Measurements from ENCODE around the gene EIF3F. TPM values are rescaled to one million over a fixed set of nuclear protein-coding genes. Genes with fewer than 3 reads are reported as not detected.
"Not testable (repeated sequence)": the region's sequence is repeated elsewhere in the genome, so short reads cannot be mapped to it uniquely, and the experiment has no call there.

The EIF3F gene
- total RNA-seq, 1 donor = 1,083 TPM

DNA sequence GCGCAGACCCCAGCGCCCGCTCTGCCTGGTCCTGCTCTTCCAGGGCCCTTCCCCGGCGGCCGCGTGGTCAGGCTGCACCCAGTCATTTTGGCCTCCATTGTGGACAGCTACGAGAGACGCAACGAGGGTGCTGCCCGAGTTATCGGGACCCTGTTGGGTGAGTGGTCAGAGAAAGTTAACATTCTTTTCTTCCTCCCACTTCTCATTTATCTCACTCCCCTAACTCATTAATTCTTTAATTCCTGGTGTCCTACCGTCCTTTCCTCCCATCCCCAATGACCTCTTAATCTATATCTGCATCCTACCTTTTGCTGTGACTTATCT, 385 bp downstream of the EIF3F start:
- not testable (repeated sequence) for DNase-seq (ENCODE audit: low read depth in 2 of 3, low spot score in 2 of 3)

DNA sequence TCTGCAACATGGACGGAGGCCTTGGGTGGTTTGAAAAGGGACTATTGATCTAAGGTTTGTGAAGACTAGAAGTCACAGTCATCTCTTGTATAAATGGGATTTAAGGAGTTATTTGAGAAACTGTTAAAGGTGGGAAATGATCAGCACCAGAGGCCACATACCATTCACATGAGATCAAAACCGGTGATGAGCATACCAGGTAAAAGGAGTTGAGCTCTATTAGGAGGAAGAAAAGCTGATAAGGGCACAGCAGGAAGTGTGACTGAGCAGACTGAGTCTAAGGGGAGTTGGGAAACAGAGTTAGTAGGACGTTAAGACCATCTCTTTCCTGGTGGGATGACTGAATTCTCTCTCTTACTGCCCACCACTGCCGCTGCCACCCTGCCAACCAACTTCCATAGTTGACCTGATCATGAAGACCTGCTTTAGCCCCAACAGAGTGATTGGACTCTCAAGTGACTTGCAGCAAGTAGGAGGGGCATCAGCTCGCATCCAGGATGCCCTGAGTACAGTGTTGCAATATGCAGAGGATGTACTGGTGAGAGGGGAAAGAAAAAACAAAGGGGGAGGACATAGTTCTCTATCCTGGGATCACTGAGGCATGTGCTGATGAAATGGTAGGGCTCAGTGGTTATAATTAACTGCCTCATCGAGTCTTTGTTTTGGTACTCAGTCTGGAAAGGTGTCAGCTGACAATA, 7.6 kb downstream of the EIF3F start:
- DNase-seq (ENCODE audit: low read depth in 2 of 3, low spot score in 2 of 3) = no peak

DNA sequence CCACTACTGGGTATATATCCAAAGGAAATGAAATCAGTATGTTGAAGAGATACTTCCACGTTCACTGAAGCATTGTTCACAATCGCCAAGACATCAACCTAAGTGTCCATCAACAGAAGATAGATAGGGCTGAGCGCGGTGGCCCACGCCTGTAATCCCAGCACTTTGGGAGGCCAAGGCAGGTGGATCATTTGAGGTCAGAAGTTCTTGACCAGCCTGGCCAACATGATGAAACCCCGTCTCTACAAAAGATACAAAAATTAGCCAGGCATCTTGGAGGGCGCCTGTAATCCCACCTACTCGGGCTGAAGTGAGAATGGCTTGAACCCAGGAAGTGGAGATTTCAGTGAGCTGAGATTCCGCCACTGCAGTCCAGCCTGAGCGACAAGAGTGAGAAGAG, 12.7 kb downstream of the EIF3F start:
- no peak for DNase-seq (ENCODE audit: low read depth in 2 of 3, low spot score in 2 of 3)

DNA sequence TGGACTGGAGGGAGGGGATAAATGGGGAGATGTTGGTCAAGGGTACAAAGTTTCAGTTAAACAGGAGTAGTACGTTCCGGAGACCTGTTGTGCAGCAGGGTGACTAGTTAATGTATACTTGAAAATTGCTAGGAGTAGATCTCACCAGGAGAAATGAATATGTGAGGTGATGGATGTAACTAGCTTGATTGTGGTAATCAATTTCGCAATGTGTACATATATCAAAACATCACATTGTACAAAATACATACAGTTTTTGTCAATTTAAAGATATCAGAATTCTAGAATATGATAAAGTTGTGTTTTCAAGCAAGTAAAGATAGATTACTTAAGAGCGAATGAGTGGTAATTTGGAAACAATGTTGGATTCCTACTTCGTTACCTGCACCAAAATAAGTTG, 13.3 kb downstream of the EIF3F start:
- DNase-seq (ENCODE audit: low read depth in 2 of 3, low spot score in 2 of 3) = no peak

DNA sequence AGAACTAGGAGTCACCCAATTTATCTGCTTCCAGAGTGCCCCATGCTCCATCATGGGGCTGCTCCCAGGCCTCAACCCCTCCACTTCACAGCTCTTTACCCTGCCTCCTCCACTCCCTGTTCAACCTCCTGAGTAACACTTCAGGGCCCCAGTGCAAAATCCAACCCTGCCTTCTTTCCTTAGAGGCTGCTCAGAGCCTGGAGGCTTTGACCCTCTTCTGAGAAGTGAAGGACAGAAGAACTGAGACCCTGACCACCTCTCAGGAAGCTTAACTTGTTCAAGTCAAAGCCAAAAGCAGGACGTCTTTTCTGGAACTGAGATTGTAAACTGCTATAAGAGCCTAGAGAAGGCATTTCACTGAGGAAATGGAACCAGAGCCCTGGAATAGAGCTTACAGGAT, 15.5 kb downstream of the EIF3F start:
- no peak for DNase-seq (ENCODE audit: low read depth in 2 of 3, low spot score in 2 of 3)

DNA sequence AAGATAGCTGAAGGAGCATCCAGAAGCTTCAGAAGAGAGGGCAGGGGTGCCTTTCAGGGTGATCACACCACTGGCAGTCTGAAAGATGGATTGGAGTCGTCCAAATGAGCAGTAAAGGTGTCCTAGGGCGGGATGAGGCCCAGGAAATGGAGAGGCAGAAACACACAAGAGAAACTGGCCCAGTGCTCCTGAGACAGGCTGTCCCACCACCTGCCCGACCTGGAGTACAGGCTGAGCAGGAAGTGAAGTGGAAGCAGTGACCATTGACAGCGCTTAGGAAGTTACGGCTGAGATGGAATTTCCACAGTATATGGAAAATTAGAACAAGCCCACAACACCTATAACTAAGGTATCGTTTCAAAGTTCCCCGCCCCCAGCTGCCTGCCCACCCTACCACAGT, 16.1 kb downstream of the EIF3F start:
- no peak for DNase-seq (ENCODE audit: low read depth in 2 of 3, low spot score in 2 of 3)

DNA sequence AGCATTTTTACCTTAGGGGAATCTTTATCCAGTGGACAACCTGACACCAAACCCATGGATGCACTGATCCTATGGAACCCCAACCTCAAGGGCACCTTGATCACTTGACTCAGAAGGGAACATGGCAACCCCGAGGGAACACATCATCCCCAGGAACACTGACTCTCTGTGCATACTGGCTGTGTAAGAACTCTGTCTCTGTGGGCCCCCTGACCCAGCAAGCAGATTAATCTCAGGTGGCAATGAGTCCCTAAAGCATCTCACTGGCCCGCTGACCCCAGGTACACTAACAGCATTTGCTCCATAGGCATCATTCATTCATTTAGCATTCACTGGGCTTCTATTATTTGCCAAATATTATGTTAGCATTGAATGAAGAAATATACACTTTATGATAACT, 16.9 kb downstream of the EIF3F start:
- DNase-seq (ENCODE audit: low read depth in 2 of 3, low spot score in 2 of 3) = no peak

DNA sequence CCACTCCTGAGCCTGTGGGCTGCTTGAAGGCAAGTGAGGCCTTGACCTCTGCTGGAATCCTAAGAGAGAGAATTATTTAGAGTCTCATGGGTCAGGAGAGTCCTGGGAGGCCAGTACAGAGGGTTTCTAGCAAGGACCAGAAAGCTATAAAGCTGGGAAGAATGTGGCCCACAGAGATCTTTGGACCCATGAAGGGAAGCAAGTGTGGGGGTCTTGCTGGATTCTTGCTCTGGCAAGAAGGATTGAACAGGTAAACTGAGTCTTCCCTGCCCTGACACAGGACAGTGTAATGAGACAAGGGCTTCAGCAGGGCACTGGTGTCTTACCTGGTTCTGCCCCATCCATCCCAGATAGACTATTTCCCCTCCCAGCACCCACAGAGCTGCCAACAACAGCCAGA, 18.4 kb downstream of the EIF3F start:
- no peak for DNase-seq (ENCODE audit: low read depth in 2 of 3, low spot score in 2 of 3)

DNA sequence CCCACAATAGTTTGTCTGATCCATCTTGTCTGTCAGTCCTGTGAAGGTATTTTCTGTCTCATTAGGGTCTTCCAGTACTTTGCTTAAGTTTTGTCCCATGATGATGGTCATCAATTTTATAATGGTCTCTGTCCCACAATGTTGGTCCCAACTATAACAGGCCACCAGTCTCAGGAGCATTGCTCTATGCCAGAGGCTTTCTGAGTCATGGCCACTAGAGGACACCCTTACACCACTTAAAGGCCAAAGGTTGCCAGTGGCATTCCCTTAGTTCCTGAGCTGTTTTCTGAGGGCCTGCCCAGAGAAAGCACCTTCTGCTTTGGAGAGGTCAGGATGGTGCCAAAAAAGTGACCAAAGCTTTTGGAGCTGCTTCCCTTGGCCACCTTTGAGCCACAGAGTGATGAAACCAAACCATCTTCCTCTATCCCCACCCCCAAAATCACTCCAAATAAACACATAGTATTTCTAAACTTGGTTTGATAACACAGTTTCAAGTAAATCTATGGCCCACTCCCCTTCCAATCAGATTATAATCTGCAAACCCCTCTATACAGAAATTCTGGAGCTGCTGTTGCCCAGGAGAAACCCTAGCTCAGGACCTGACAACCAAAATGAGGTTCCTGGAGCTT, 19.3 kb downstream of the EIF3F start:
- DNase-seq (ENCODE audit: low read depth in 2 of 3, low spot score in 2 of 3) = peak in 2 of 3 donors; percentile 45 to 65

DNA sequence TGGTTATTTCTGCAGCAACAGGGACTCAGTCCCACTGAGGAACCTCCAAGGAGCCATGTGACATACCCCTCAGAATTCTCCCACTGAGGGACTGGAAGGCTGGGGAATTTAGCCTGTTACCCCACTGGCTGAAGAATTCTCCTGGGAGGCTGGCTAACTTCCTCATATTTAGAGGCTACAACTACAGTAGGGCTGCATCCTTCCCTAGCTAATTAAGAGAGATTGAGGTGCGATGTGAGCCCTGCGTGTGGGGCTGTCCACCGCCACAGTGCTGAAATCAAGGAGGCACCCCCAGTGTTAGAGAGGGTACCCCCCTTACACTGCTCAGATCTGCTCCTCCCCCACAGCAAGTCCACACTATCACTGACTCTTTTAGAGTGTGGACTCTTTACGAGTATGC, 21.1 kb downstream of the EIF3F start:
- no peak for DNase-seq (ENCODE audit: low read depth in 2 of 3, low spot score in 2 of 3)

DNA sequence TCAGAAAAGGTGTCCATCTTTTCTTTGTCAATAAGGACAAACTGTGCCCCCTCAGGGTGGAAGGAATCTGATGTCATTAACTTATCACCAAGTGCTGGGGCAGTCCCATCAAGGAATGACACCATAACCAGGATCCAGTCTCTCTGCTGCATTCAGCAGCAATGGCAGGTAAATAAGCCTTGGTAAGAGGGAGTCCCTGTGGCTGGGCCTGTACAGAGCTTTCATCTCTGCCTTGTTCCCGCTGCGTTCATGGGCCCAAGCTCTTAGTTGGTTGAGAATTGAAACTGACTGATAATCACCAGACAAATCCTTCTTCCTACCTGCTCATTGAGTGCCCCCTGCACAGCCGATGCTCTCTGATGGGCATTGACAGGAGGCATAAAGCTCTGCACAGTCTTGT, 22.7 kb downstream of the EIF3F start:
- DNase-seq (ENCODE audit: low read depth in 2 of 3, low spot score in 2 of 3) = no peak

DNA sequence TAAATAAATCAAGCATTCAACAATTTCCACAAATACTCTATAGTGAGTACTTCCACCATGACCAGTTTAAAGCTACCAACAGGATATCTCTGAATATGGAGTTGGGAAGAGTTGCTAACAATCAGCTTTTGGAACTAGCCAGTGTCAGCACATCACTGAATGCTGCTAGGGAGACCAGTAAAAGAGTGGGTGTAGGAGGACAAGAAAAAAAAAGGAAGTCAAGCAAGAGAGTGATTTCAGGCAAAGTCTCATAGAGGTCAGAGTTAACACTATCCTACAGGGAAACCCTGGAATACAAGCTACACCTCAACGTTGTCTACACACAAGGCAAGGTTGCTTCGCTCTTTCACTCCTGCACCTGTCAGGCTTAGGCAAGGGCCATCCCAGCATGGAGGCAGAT, 24.2 kb downstream of the EIF3F start:
- DNase-seq (ENCODE audit: low read depth in 2 of 3, low spot score in 2 of 3) = no peak

DNA sequence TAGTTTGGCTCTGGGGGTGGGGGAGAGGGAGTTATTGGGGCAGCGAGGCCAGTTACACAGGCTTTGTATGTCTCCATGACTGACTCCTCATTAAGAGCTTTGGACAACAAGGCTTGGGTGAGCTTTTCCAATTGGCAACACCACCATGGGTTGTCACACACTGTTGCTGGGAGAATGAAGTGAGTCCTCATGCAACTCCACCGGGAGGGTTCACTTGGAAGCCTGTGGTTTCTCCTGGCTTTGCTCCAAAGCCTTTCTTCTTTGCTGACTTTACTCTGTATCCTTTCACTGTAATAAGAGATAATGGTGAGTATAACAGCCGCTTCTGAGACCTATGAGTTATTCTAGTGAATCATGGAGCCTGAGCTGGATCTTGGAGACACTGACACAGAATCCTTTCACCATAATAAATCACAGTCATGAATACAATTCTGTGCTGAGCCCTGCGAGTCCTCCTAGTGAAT, 24.9 kb downstream of the EIF3F start:
- no peak for DNase-seq (ENCODE audit: low read depth in 2 of 3, low spot score in 2 of 3)

DNA sequence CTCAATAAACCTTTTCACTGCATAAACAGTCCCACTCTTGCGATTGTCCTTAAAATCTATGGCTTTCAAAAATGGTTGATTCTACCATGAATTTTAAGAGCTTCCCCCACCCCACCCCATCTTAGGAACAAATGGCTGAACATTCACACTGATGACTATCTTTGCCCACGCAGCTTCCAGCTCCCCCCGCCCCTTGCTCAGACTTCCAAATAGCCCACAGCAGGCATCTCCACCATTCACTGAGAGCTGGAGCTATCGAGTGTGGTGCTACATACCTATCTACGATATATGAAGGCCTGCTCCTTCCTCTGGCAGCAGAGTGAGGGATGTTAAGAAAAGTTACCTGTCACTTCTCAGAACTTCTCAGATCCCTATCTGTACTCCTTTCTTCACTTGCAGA, 26.7 kb downstream of the EIF3F start:
- no peak for DNase-seq (ENCODE audit: low read depth in 2 of 3, low spot score in 2 of 3)

DNA sequence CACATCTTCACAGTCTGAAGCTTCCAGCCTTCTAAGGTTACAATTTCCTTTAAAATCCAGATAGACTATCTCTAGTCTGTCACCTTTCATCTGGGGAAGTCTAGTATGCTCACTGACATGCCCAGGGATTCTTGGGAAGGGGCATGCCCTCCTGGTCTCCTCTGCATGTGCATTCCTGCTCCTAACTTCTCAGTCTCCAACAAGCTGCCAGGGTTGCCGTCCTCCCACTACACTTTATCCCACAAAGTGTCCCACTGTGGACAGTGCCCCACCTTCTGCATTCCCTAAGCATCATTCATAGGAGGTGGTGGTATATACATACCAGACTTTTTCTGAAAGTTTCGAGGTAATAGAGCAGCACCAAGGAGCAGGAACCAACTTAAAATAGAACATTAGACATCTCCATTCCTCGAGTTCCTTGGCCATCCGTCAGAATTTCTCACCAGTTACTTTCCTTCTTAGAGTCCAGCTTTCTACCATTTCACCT, 28.7 kb downstream of the EIF3F start:
- no peak for DNase-seq (ENCODE audit: low read depth in 2 of 3, low spot score in 2 of 3)

DNA sequence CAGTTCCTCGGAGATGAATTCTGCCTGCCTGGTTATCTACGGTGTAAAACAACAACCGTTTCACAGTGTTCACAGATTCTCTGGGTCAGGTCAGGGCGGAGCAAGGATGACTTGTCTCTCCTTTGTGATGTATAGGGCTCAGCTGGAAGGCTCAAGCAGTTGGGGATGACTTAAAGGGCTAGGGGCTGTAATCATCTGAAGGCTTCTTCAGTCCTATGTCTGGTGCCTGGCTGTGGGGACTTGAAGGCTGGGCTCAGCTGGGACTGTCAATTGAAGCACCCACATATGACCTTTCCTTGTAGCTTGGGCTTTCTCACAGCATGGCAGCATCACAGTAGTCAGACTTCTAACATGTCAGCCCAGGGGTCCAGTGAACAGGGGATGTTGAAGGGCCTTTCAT, 29.3 kb downstream of the EIF3F start:
- DNase-seq (ENCODE audit: low read depth in 2 of 3, low spot score in 2 of 3) = no peak

DNA sequence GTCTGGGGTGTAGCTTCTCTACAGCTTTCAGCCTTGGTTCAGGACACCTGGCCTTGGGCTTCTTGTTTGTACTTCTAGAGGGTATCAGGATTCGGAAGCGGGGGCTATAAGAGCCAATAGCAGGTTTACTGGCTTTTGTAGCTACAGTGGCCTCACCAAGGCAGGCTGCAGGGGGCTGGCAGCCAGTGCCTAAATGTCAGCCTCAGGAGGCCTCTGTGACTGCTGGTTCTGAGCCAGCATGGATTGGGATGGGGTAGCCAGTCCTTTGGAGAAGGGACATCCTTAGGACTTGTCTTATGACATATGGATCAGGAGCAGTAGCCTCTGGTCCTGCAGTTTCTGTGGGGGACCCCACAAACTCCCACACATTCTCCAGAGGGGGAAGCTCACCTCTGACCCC, 29.9 kb downstream of the EIF3F start:
- DNase-seq (ENCODE audit: low read depth in 2 of 3, low spot score in 2 of 3) = no peak

DNA sequence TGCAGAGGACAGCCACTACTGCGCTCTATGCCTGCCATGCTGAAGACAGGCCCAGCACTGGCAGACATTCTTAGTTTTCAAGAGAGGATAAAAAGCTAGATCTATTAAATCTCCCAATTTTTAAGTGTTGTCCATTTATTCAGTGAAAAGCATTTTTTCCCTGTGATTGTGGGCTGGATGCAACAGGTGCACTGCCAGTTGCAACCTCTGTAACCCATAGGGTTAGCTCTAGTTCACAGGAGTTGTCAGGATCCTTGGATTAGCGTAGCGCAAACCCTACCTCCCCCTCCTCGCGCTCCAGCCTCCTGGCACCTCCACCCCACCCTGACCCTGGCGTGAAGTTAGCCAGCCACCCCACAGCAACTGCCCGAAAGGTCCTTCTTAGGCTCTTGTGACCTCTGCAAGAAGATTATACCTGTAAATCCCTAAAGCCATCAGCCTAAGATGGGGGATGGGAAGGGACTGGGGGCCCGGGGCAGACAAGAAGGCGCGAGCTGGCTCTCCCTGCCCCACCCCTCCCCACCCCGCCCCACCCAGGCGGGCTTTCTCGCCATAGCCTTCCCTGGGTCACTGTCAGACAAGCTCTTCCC, 30.9 kb downstream of the EIF3F start:
- DNase-seq (ENCODE audit: low read depth in 2 of 3, low spot score in 2 of 3) = no peak

DNA sequence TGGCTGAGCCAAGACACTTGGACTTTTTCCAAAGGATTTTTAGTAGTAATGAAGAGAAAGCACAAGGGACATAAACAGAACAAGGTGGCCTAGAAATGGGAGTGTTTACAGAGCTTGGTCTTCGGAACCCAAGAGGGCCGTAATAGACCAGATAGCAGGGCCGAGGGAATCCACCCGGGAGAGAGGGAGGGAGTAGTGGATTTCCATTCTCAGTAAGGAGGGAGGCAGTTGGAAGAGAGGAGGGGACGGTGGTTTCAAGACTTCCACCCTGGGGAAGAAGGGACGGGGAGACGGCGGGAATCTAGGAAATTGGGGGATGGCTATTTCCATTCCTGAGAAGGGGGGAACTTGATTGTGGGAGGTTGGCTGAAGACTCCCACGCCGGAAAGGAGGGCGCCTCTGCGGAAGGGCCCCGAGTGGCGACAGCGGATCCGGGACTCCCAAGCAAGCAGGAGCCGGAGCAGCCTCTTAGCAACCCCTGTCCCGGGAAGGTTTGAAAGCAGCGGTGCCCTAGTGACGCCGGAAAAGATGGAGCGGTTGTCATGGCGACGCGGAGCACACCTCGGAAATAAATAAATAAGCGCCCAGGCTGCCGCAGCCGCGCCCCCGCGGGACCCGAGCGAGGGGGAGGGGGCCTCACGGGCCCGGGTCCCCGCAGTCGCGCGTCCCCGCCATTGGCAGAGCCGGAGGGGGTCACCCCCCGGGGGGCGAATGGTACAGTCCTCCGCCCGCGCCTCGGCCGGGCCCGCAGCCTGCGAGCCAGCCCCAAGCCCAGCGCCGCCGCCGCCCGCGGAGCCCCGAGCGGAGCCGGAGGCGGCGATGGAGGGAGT, 31.6 kb downstream of the EIF3F start:
- peak; percentile 76 to 78 (median 77) for DNase-seq (ENCODE audit: low read depth in 2 of 3, low spot score in 2 of 3)

DNA sequence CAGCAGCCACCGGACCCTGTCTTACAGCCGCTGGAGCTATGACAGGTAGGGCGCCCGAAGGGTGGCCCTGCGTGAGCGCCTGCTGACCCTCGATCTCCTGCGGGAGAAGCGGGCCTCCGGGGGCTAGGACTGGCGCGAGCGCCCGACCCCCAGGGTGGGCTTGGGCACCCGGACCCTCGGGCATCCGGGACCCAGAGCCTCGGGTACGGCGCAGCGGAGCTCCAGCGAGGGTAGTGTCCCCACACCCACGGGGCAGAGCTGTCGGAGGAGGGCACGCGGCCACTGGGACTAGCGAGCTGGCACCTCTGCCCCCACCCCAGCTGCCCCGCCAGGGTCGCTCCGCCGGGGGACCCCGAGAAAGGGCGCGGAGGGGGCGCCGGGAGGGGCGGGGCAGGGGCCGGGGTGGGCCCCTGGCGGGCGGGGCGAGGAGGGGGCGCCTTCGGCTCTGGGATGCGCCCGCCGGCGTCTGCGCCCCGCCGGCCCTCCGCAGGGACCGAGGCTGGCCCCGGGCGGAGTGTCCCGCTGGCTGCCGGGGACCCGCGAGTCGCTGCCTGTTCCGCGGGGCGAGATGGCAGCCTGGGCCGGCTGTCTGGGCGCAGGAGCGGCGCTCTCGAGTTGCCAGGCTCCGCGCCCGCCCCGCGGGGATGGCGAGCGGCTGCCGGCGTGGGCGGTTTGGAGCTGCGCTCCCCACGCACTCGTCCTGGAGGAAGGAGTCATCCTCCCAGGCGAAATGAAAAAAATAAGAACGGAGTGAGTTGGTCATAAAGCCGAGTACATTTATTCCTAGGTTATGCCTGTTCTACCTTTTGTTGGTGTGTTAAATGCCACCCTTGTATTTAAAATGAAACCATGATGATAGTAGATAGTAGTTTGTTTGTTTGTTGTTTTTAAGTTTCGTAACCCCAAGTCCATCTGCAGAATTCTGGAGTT, 32.4 kb downstream of the EIF3F start:
- DNase-seq (ENCODE audit: low read depth in 2 of 3, low spot score in 2 of 3) = peak in 2 of 3 donors; percentile 12 to 16
